GM18498 (cell line): Measurements from ENCODE around the gene ROBO3.

Experiments used
- ATAC-seq: cut with Tn5 transposase; IDR thresholded peaks from one replicate; pipeline ENCODE4 v1.9.1; 2021; ENCODE audit warnings: mild to moderate bottlenecking, moderate library complexity; ENCODE audit not compliant: unreplicated experiment

Gene ROBO3

DNA sequence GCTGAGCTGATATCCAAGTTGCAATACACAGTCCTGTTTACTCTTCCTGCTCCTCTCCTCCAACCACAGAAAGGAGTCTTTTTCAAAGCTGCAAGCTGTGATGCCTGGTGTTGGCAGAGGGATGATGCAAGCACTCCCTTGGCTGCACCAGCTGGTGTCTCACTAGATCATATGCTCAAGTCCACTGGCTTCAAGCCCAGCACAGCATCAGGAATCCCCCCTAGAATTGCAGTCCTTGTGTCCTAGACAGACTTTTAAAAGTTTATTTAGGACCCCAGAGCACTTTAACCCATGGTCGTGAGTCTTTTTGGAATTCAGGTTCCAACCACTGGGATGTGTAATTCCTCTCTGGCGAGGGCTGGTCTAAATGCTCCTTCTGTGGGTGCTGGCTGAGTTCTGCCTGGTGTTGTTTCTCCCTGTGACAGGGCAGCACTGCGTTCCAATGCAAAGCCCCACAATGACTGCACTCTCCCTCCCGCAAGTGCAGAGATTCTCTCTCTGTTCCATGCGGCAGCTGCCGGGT, 51.9 kb downstream of the ROBO3 start:
- ATAC-seq, result no peak

DNA sequence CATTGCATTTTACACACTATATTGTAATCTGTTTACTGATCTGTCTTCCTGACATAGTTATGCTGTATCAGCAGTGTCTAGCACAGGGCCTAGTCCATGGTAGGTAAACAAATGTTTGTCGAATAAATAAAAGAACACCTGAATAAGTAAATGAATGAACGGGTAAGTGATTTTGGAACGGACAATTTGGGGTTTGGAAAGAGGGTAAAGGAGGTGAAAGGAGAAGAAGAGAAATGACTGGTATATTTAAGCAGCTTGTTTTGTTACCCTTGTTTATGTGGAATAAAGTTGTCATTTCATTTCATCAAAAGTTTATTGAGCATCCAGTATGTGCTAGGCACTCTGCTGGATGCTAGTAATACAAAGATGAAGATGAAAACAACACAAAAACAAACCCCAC, 53.7 kb downstream of the ROBO3 start, which contains the start of gene HEPN1:
Gene HEPN1, plus strand, starts transcription at position 301 of the 400 bp plus-strand sequence.
- no peak for ATAC-seq

DNA sequence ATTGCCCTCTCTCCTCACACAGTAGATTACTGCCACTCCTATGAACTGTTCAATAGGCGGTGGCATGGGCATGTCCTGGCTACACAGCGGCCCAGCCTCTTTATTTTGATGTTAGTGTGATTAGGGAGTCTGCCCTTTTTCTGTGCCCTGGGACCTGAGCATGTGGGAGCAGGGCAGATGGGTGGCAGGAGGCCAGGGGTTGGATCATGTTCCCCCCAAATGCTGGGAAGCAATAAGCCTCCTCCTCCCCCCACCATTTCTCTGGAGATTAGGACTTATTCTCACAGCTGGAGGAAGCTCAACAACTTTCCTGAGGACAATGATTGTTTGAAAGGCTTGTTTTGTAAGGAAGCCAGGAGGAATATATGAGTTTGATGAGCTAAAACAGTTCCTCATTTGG, 54.7 kb downstream of the ROBO3 start:
- ATAC-seq, result no peak

DNA sequence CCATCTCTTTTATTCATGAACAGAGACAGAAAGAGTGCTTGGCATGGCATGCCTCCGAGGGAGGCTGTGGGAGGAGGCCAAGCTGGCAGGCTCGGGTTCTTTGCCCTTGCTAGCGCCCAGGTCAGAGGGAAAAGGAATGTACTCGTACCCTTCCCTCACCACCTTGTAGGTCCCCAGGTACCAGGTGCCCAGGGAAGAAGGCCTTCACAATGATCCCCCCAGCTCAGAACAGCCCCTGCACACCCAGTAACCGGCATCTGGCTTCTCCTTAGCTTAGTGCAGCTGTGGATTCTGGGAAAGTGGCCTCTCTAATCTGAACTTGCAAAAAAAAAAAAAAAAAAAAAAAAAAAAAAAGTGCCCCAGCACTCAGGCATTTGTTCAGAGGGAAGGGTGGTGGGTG, 55.1 kb downstream of the ROBO3 start:
- ATAC-seq, result no peak

DNA sequence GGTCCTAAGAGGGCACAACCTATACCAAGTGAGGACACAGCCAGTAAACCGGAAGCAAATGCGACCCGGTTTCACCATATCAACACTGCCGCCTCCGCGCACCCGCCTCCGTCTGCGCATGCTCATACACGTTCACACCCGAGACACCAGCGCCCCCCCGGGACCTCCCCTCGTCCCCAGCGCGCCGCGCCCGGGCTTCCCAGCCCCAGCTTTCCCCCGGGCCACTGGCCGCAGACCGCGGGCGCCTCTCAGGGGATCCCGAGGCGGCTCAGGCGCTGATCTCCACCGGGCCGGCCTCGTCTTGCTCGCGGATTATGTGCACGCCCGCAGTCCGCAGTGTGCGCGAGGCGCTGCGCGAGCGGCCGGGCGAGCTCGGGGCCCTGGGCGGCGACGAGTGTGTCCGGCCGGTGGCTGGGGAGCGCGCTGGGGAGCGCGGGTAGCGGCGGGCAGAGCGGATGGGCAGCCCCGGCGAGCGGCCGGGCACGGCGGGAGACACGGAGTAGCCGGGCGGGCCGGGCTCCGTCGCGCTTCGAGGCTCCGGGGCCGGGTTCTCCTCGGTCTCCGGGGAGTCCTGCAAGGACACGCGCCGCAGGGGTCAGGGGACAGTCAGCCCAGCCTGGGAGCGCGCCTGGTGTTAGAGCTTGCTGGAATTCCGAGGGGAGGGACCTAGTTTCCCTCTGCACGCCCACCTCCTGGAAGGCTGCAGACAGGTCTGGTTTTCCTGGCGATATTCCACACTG, 55.8 kb downstream of the ROBO3 start:
- peak; percentile 68 for ATAC-seq

DNA sequence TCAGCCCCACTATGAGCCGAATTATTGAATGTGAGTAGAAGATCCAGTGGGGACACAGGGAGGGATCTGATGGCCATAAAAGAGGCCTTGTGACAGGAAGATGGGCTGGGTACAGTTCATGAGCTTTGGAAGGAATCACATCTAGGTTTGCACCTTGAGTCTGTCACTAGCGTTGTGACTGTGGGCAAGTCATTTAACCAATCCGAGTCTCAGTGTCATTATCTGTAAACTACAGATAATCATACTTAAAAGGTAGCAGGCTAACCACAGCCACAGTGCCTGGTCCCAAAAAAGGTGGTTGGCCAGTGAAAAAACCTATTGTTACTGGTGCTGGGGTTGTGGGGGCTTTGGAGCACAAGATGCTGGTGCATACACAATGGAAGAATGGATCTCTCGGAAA, 57.6 kb downstream of the ROBO3 start:
- no peak for ATAC-seq

DNA sequence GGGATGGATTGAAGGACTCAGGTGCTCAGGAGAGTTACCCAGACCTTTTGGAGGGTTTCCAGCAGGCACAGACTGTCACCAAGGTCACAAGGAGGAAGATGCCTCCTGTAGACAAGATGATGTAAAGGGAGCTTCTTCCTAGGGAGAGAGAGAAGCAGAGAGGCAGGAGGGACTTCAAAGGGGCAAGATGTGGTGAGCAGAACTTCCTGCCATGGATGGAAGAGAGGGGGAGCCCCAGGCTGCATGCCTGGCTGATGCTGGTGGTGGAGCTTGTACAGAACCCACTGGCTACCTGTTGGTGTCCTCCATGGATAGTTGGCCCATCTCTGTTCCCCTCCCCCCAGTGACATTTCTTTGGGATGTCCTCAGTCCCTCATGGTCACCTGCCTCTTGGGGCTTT, 58.1 kb downstream of the ROBO3 start:
- no peak for ATAC-seq

DNA sequence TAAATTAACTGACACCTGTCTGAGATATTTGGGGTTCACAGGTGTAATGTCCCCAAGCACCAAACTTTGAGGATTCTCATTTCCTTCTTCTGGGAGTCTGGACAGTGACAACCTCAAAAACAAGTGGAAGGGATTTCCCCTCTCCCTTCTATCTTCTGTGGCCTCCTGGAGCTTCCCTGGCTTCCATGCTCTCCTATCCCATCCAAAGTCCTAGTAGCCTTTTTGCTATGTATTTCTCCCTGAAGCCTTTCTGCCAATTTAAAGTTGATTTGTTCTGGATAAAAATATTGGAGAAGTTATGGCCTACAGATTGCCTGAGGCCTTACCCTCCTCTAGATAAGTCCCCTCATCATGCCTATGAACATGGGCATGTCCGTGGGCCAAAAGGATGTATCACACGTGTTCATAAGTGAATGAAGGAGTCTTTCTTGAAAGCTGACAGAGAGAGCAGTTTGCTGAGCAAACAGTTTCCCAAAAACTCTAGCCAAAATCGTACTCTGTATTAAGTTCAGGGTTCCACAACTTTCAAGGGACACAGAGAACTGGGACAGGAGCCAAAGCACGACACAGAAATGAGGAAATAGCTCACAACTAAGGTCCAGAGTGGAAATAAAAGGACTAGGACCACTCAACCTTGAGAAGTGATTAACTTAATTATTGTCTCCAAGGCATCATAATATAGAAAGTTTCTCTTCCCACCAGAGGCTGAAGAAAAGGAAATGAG, 63.9 kb downstream of the ROBO3 start:
- no peak for ATAC-seq

DNA sequence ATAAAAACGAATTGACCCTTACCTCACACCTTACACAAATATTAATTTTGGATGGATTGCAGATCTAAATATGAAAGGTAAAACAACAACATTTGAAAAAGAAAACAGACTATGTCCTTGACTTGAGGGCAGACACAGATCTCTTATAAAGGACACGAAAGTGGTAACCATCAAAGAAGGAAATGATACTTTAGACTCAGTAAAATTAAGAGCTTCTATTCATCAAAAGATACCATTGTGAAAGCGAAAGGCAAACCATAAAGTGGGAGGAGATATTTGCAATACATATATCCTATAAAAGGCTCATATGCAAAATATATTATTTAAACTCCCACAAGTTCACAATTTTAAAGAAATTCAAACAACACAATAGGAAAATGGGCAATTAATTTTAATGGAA, 65.6 kb downstream of the ROBO3 start:
- ATAC-seq, result peak; percentile 88
